ENCODE data around the gene CMIP.

DNA sequence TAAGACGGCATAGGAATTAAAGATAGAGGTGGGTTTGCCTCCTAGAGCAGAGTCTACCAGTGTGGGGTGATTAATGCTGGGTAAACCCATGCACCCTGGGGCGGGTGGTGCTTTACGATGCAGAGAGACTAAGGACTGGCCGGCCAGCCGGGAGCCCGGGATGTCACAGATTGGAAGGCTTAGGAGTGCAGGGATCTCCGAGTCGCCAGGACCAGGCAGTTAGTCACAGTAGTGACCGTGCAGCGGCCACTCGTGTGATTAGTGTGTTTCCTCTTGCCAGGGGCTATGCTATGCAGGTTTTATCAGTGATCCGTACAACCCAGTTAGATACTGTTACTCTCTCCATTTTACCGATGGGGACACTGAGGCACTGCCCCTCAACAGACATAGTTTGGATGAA, 10.4 kb downstream of the CMIP start:
- TF ChIP-seq FOXM1 (IDR thresholded peaks at IDR 0.05; ENCODE audit: borderline replicate concordance) (no peak), ARNT (IDR thresholded peaks at IDR 0.05) (no peak), SP1 (IDR thresholded peaks at IDR 0.05) (no peak), ZNF384 (IDR thresholded peaks at IDR 0.05) (no peak), BHLHE40 (IDR thresholded peaks at IDR 0.05; ENCODE audit: borderline replicate concordance) (no peak), FOXA1 (IDR thresholded peaks at IDR 0.05) (no peak), FOXK2 (IDR thresholded peaks at IDR 0.05) (no peak), L3MBTL2 (conservative IDR thresholded peaks at IDR 0.05) (no peak), NFRKB (IDR thresholded peaks at IDR 0.05) (no peak), SUZ12 (IDR thresholded peaks at IDR 0.05) (no peak), ELF4 (IDR thresholded peaks at IDR 0.05) (no peak), TARDBP (IDR thresholded peaks at IDR 0.05) (no peak), LEF1 (IDR thresholded peaks at IDR 0.05; ENCODE audit: borderline replicate concordance) (no peak)
- TF ChIP-seq, protein P1, sequence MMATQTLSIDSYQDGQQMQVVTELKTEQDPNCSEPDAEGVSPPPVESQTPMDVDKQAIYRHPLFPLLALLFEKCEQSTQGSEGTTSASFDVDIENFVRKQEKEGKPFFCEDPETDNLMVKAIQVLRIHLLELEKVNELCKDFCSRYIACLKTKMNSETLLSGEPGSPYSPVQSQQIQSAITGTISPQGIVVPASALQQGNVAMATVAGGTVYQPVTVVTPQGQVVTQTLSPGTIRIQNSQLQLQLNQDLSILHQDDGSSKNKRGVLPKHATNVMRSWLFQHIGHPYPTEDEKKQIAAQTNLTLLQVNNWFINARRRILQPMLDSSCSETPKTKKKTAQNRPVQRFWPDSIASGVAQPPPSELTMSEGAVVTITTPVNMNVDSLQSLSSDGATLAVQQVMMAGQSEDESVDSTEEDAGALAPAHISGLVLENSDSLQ (IDR thresholded peaks at IDR 0.05): no peak
